ENCODE data around the gene GPC1. TPM values are rescaled to one million over a fixed set of nuclear protein-coding genes. Genes with fewer than 3 reads are reported as not detected.
A peak's percentile ranks its signal among the peaks of the same experiment; 100 is the strongest.

GPC1 gene
- total RNA-seq, 1 donor from 2014 or later, result 88.0 TPM

- H3K27ac Mint-ChIP-seq, result no peak overlapping the region
- peaks cover 13% of the 10 kb centered on the region for H3K36me3 Mint-ChIP-seq
- TF ChIP-seq CTCF (IDR thresholded peaks at IDR 0.05; ENCODE audit: unreplicated experiment), result no peak
- no peaks in the 10 kb centered on the region for H3K27me3 Mint-ChIP-seq (ENCODE audit: low read depth)
- H3K9me3 Mint-ChIP-seq, result no peaks in the 10 kb centered on the region
- no peak overlapping the region for H3K4me3 Mint-ChIP-seq
- peaks cover 2% of the 10 kb centered on the region for H3K4me1 Mint-ChIP-seq
- no peak for DNase-seq (ENCODE audit: low spot score in 2 of 2, unreplicated experiment in 2 of 2)
Measured at GRCh38 chr2:240510513-240511210, 75.2 kb downstream of the GPC1 start.

- Mint-ChIP-seq H3K27ac (no peak overlapping the region), H3K27me3 (ENCODE audit: low read depth) (no peaks in the 10 kb centered on the region), H3K4me1 (peaks cover 2% of the 10 kb centered on the region), H3K4me3 (no peak overlapping the region), H3K9me3 (no peaks in the 10 kb centered on the region), H3K36me3 (peaks cover 13% of the 10 kb centered on the region)
- no peak for TF ChIP-seq CTCF (IDR thresholded peaks at IDR 0.05; ENCODE audit: unreplicated experiment)
- peak in 1 of 2 experiments; percentile 31 for DNase-seq (ENCODE audit: low spot score in 2 of 2, unreplicated experiment in 2 of 2)
Measured at GRCh38 chr2:240511351-240512108, 76.1 kb downstream of the GPC1 start.

GRCh38 chr2:240512109-240512485 is 76.6 kb downstream of the GPC1 start:
- Mint-ChIP-seq H3K4me3 (no peak overlapping the region), H3K27ac (no peak overlapping the region), H3K9me3 (no peaks in the 10 kb centered on the region), H3K4me1 (peaks cover 2% of the 10 kb centered on the region), H3K27me3 (ENCODE audit: low read depth) (no peaks in the 10 kb centered on the region), H3K36me3 (peaks cover 13% of the 10 kb centered on the region)
- peak in 1 of 2 experiments; percentile 19 for DNase-seq (ENCODE audit: low spot score in 2 of 2, unreplicated experiment in 2 of 2)
- TF ChIP-seq CTCF (IDR thresholded peaks at IDR 0.05; ENCODE audit: unreplicated experiment), result no peak

- no peak overlapping the region for H3K27ac Mint-ChIP-seq
- H3K9me3 Mint-ChIP-seq, result no peaks in the 10 kb centered on the region
- no peaks in the 10 kb centered on the region for H3K27me3 Mint-ChIP-seq (ENCODE audit: low read depth)
- peaks cover 2% of the 10 kb centered on the region for H3K4me1 Mint-ChIP-seq
- H3K4me3 Mint-ChIP-seq, result no peak overlapping the region
- H3K36me3 Mint-ChIP-seq, result peaks cover 16% of the 10 kb centered on the region
- TF ChIP-seq CTCF (IDR thresholded peaks at IDR 0.05; ENCODE audit: unreplicated experiment), result no peak
- peak in 1 of 2 experiments; percentile 32 for DNase-seq (ENCODE audit: low spot score in 2 of 2, unreplicated experiment in 2 of 2)
Measured at GRCh38 chr2:240512666-240513535, 77.4 kb downstream of the GPC1 start.

- H3K36me3 Mint-ChIP-seq, result peaks cover 22% of the 10 kb centered on the region
- H3K4me1 Mint-ChIP-seq, result peaks cover 2% of the 10 kb centered on the region
- H3K27ac Mint-ChIP-seq, result no peak overlapping the region
- peak; percentile 71 for TF ChIP-seq CTCF (IDR thresholded peaks at IDR 0.05; ENCODE audit: unreplicated experiment)
- DNase-seq (ENCODE audit: low spot score in 2 of 2, unreplicated experiment in 2 of 2), result peak in 1 of 2 experiments; percentile 75
- no peaks in the 10 kb centered on the region for H3K9me3 Mint-ChIP-seq
- no peaks in the 10 kb centered on the region for H3K27me3 Mint-ChIP-seq (ENCODE audit: low read depth)
- no peak overlapping the region for H3K4me3 Mint-ChIP-seq
Measured at GRCh38 chr2:240513549-240514287, 78.3 kb downstream of the GPC1 start.

Data from mesothelial cell of epicardium (in vitro differentiated cells).